Measurements from ENCODE around the gene CELSR3. TPM values are rescaled to one million over a fixed set of nuclear protein-coding genes. Genes with fewer than 3 reads are reported as not detected.

Gene CELSR3
- total RNA-seq, 1 donor from 2014 or later: 1.2 TPM

- DNase-seq: no peak
- H3K4me3 ChIP-seq: no peak overlapping the region
- no peak for TF ChIP-seq CTCF (IDR thresholded peaks at IDR 0.05)
- intact Hi-C loops (cut with DNase I): no loop called here
- no peaks in the 10 kb centered on the region for H3K4me1 ChIP-seq
- no peak overlapping the region for H3K27ac ChIP-seq
- H3K36me3 ChIP-seq: peaks cover 86% of the 10 kb centered on the region
- no peak for ATAC-seq
- H3K27me3 ChIP-seq: no peaks in the 10 kb centered on the region
- no peaks in the 10 kb centered on the region for H3K9me3 ChIP-seq
These were observed 61.1 kb downstream of the CELSR3 start for GRCh38 chr3:48601622-48601994.

- Histone ChIP-seq H3K4me1 (no peaks in the 10 kb centered on the region), H3K4me3 (no peak overlapping the region), H3K9me3 (no peaks in the 10 kb centered on the region), H3K27me3 (no peaks in the 10 kb centered on the region), H3K27ac (no peak overlapping the region), H3K36me3 (peaks cover 79% of the 10 kb centered on the region)
- intact Hi-C loops (cut with DNase I): no loop called here
- TF ChIP-seq CTCF (IDR thresholded peaks at IDR 0.05): no peak
- no peak for DNase-seq
- no peak for ATAC-seq
These were observed 61.7 kb downstream of the CELSR3 start for GRCh38 chr3:48600711-48601621.

DNA sequence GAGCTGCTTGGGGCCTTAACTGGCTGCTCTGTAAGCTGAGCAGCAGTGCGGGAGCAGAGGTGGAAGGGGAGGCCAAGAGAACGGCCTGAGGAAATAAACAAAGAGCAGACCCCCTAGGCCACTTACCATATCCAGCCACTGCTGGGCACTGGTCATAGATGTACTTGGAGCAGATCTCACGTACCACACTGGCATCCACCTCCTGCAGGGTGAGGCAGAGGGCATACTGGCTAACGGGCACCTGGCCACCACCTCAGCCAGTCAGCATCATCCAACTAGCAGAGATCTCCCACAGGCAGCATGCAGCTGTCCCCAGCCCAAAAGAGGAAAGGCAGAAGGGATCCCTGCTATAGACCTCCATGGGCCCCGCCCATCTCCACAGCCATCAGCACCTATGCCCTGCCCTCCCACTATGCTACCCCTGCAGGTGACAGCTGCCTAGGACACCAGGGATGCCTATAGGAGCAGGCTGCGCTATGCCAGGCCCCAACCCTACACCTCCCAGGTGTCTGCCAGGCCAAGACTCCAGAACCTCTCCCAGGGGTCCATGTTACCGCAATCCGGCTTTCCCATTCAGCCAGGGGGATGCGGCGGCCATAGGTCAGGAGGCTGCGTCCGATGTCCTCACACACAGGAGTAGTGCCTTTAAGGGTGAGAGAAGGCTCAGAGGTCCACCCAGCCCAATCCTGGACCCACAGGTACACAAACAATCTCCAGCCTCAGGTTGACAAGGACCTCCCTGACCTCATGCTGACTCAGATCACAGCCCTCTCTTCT is 63.0 kb downstream of the CELSR3 start:
- Histone ChIP-seq H3K9me3 (no peaks in the 10 kb centered on the region), H3K27ac (no peak overlapping the region), H3K27me3 (no peaks in the 10 kb centered on the region), H3K4me1 (peaks cover 3% of the 10 kb centered on the region), H3K4me3 (no peak overlapping the region), H3K36me3 (peaks cover 67% of the 10 kb centered on the region)
- intact Hi-C loops (cut with DNase I): no loop called here
- no peak for ATAC-seq
- no peak for DNase-seq
- no peak for TF ChIP-seq CTCF (IDR thresholded peaks at IDR 0.05)

DNA sequence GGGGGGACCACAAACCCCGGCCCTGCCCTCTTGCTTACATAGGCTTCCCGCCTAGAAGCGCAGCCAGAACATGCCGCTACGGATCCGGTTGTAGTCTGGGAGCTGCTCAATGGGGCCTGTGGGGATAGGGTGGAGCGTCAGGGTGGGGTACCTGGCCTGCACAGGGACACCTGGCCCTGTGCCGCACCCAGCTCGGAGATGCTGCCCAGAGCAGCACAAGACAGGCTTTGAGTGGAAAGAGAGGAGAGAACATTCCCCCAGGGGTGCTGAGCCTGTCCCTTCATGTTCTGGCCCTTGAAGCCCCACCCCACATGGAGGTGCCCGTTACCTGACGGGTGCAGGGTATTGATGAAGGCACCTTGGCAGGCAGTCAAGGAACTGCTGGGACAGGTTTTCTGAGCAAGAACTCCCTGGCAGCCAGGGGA is 63.6 kb downstream of the CELSR3 start:
- peaks cover 4% of the 10 kb centered on the region for H3K27me3 ChIP-seq
- no peaks in the 10 kb centered on the region for H3K9me3 ChIP-seq
- peaks cover 3% of the 10 kb centered on the region for H3K4me1 ChIP-seq
- peak overlapping the region; percentile 14 for H3K27ac ChIP-seq
- H3K36me3 ChIP-seq: peaks cover 61% of the 10 kb centered on the region
- TF ChIP-seq CTCF (IDR thresholded peaks at IDR 0.05): no peak
- H3K4me3 ChIP-seq: no peak overlapping the region
- no peak for DNase-seq
- intact Hi-C loops (cut with DNase I): no loop called here
- no peak for ATAC-seq

DNA sequence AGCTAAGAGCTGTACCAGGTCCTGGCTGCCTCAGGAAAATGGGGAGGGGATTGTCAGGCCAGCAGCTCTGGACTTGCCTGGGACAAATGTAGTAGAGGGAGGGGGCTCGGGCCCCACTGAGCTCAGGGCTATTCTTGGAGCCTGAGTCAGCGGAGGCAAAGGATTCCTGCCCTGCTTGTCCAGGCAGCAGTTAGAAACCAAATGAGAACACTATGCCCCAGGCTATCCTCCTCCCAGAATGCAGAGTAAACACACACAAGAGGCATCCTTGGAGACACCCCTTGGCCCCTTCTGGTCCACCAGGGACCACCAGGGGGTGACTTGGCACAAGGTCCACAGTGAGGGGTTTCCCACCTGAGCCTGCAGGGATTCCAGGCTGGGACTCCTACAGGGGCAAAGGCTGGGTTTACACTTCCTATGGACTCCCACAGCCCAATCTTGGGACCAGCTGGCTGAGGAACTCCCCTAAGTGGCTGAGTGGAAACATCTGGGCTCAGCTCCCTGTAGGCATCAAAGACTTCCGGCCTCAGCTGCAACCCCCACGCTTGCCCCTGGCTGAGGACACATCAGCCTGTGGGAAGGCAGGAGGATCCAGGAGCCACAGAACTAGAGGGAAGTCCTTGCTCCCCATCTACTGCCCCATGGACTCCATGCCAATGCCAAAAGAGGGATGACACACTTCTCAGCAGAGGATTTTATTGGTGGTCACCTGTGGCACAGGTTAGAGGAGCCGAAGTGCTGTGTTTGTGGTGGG is 64.2 kb downstream of the CELSR3 start:
- peaks cover 55% of the 10 kb centered on the region for H3K36me3 ChIP-seq
- no peak overlapping the region for H3K4me3 ChIP-seq
- peak overlapping the region; percentile 47 for H3K27ac ChIP-seq
- ATAC-seq (no peak), DNase-seq (no peak)
- H3K27me3 ChIP-seq: peaks cover 7% of the 10 kb centered on the region
- H3K4me1 ChIP-seq: peaks cover 3% of the 10 kb centered on the region
- H3K9me3 ChIP-seq: no peaks in the 10 kb centered on the region
- intact Hi-C loops (cut with DNase I): no loop called here
- no peak for TF ChIP-seq CTCF (IDR thresholded peaks at IDR 0.05)
